ENCODE results near the gene PTK7. TPM values are rescaled to one million over a fixed set of nuclear protein-coding genes. Genes with fewer than 3 reads are reported as not detected.

Gene PTK7
- total and polyA plus RNA-seq, 2 experiments from 2014 or later, result 75.8 to 115 TPM

DNA sequence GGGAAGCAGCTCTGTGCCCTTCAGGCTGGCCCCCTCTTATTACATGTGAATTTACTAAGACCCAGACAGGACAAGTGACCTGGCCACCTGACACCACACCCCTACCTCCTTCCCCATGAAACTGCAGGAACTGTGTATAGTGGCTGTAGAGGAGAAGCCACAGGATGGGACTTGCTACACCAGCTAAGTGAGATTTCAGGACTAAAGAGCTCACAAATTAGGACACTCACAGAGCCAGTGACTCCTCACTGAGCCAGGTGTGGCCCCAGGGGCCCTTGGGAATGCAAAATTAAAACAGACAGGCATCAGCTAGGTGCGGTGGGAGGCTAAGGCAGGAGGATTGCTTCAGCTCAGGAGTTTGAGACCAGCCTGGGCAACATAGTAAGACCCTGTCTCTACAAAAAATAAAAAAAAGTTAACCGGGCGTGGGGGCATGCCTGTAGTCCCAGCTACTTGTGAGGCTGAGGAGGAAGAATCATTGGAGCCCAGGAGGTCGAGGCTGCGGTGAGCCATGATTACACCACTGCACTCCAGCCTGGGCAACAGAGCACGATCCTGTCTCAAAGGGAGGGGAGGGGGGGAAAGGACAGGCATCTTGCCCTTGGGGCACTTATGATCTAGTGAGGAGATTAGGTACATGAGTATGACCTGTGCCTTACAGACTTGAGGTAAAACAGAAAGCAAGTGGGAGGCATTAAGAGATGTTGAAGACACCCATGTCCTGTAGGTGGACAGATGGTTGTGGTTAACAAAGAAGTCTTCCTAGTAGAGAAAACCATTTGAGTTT is 71.8 kb downstream of the PTK7 start:
- peaks cover 4% of the 10 kb centered on the region for H3K36me3 ChIP-seq
- no peak overlapping the region for H3K27ac ChIP-seq
- H3K4me1 ChIP-seq (ENCODE audit: low read depth), result peaks cover 5% of the 10 kb centered on the region
- DNase-seq (ENCODE audit: low read depth in 1 of 2, low spot score in 1 of 2), result no peak
- no peak overlapping the region for H3K4me3 ChIP-seq
- TF ChIP-seq, protein P1, sequence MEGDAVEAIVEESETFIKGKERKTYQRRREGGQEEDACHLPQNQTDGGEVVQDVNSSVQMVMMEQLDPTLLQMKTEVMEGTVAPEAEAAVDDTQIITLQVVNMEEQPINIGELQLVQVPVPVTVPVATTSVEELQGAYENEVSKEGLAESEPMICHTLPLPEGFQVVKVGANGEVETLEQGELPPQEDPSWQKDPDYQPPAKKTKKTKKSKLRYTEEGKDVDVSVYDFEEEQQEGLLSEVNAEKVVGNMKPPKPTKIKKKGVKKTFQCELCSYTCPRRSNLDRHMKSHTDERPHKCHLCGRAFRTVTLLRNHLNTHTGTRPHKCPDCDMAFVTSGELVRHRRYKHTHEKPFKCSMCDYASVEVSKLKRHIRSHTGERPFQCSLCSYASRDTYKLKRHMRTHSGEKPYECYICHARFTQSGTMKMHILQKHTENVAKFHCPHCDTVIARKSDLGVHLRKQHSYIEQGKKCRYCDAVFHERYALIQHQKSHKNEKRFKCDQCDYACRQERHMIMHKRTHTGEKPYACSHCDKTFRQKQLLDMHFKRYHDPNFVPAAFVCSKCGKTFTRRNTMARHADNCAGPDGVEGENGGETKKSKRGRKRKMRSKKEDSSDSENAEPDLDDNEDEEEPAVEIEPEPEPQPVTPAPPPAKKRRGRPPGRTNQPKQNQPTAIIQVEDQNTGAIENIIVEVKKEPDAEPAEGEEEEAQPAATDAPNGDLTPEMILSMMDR (IDR thresholded peaks at IDR 0.05; ENCODE audit: low read depth, low read length), result no peak
- no peaks in the 10 kb centered on the region for H3K9me3 ChIP-seq (ENCODE audit: low read depth)
- no peaks in the 10 kb centered on the region for H3K27me3 ChIP-seq

DNA sequence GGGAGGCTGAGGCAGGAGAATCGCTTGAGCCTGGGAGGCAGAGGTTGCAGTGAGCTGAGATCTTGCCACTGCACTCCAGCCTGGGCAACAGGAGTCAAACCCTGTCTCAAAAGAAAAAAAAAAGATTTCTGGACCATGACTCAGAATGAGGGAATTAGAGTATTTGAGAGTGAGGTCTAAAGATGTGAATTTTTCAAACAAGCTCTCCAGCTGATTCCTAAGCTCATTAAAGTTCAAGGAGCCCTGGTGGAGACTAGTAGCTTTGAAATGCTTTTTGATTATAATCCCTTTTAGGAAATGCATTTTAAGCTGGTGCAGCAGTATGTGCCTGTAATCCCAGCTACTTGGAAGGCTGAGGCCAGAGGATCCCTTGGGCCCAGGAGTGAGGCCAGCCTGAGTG is 73.2 kb downstream of the PTK7 start:
- H3K4me1 ChIP-seq (ENCODE audit: low read depth), result no peaks in the 10 kb centered on the region
- no peaks in the 10 kb centered on the region for H3K27me3 ChIP-seq
- peaks cover 4% of the 10 kb centered on the region for H3K36me3 ChIP-seq
- no peak overlapping the region for H3K4me3 ChIP-seq
- H3K27ac ChIP-seq, result no peak overlapping the region
- TF ChIP-seq, protein P1 (IDR thresholded peaks at IDR 0.05; ENCODE audit: low read depth, low read length), result no peak
- DNase-seq (ENCODE audit: low read depth in 1 of 2, low spot score in 1 of 2), result no peak
- no peaks in the 10 kb centered on the region for H3K9me3 ChIP-seq (ENCODE audit: low read depth)

DNA sequence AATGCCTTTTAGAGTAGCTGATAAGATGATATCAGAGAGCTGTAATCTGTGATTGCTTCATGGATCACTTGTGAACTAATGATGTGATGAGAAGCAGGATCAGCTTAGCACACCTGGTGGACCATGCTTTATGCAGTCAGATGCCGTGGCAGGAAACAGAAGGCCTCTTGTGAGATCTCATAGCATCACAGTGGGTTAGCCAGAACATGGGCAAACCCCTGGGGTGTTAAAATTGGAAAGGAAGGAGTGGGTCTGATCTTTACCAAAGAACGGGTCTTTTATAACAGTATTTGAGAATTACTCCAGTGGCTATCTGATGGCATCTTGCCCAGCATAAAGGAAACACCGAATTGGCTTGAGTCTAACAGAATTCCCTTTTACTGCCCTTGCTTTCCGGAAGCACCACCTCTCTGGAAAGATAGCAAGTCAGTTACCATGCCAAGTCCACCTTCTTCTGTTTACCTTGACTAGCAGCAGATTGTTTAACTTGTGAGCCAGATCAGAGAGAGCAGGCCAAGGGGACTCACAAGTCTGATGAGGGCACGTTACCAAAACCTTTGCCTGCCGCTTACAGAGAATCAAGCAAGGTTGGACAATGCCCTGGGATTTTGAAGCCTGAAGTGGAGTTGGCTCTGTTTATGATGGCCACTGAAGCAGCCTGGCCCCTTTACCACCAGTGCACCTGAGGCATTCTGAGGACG is 74.1 kb downstream of the PTK7 start:
- Histone ChIP-seq H3K27ac (no peak overlapping the region), H3K4me3 (no peak overlapping the region), H3K9me3 (ENCODE audit: low read depth) (no peaks in the 10 kb centered on the region), H3K4me1 (ENCODE audit: low read depth) (no peaks in the 10 kb centered on the region), H3K27me3 (no peaks in the 10 kb centered on the region), H3K36me3 (no peaks in the 10 kb centered on the region)
- TF ChIP-seq, protein P1 (IDR thresholded peaks at IDR 0.05; ENCODE audit: low read depth, low read length), result no peak
- no peak for DNase-seq (ENCODE audit: low read depth in 1 of 2, low spot score in 1 of 2)

DNA sequence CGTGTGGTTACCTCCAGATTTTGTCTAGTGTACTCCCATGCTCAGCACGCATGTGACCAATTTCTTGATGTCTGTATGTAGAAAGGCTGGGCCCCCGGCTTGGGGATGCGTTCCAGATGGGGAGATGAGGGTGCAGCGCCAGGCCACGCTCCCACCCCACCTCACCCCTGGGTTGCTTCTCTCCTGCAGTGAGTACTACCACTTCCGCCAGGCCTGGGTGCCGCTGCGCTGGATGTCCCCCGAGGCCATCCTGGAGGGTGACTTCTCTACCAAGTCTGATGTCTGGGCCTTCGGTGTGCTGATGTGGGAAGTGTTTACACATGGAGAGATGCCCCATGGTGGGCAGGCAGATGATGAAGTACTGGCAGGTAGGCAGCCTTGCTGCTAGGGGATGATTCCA is 83.5 kb downstream of the PTK7 start:
- Histone ChIP-seq H3K4me3 (no peak overlapping the region), H3K27ac (no peak overlapping the region), H3K27me3 (no peaks in the 10 kb centered on the region), H3K4me1 (ENCODE audit: low read depth) (no peaks in the 10 kb centered on the region), H3K9me3 (ENCODE audit: low read depth) (no peaks in the 10 kb centered on the region), H3K36me3 (no peaks in the 10 kb centered on the region)
- no peak for DNase-seq (ENCODE audit: low read depth in 1 of 2, low spot score in 1 of 2)
- TF ChIP-seq, protein P1 (IDR thresholded peaks at IDR 0.05; ENCODE audit: low read depth, low read length), result no peak

DNA sequence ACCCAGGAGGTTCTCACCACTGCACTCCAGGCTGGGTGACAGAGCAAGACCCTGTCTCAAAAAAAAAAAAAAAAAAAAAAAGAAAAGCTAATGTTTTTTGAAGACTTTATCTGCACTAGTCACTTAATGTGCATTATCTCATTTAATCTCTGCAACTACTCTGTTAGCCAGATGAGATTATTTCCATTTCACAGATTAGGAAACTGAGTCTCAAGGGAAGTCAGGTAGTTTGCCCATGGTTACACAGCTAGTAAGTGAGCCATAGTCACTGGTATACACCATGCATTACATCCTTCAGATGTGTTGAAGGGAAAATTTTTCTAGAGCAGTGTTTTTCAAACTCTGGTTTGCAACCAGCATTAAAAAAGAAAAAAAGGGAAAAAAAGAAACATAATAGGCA is 87.8 kb downstream of the PTK7 start:
- no peak overlapping the region for H3K4me3 ChIP-seq
- no peaks in the 10 kb centered on the region for H3K9me3 ChIP-seq (ENCODE audit: low read depth)
- TF ChIP-seq, protein P1 (IDR thresholded peaks at IDR 0.05; ENCODE audit: low read depth, low read length), result no peak

More for the DNA sequence above, 87.8 kb downstream of the PTK7 start:
- DNase-seq (ENCODE audit: low read depth in 1 of 2, low spot score in 1 of 2), result no peak
- no peaks in the 10 kb centered on the region for H3K36me3 ChIP-seq
- H3K4me1 ChIP-seq (ENCODE audit: low read depth), result no peaks in the 10 kb centered on the region
- H3K27me3 ChIP-seq, result no peaks in the 10 kb centered on the region
- H3K27ac ChIP-seq, result no peak overlapping the region
